Smooth muscle cell (in vitro differentiated cells): ENCODE results near the gene MAPK8IP3. TPM values are rescaled to one million over a fixed set of nuclear protein-coding genes. Genes with fewer than 3 reads are reported as not detected.
A peak's percentile ranks its signal among the peaks of the same experiment; 100 is the strongest.
"Not testable (repeated sequence)": the region's sequence is repeated elsewhere in the genome, so short reads cannot be mapped to it uniquely, and the experiment has no call there.

Experiments used
- DNase-seq: peaks from one replicate; lab custom pipeline; 2025; ENCODE audit not compliant: unreplicated experiment; lab: John Stamatoyannopoulos, UW
- H2AFZ ChIP-seq: fragments of 200-600 bp; sonication (generic); 2 replicates; pipeline ENCODE4 v1.6.0; 2016; ENCODE audit warnings: antibody characterized with exemption, low read depth, mild to moderate bottlenecking
- H3F3A ChIP-seq: fragments of 200-600 bp; sonication (generic); 2 replicates; pipeline ENCODE4 v1.6.0; 2017; ENCODE audit warnings: antibody characterized with exemption, low read depth
- H3K27ac ChIP-seq: fragments of 200-600 bp; sonication (generic); 2 replicates; pipeline ENCODE4 v1.5.1; 2016; ENCODE audit warnings: low read depth, mild to moderate bottlenecking
- H3K27me3 ChIP-seq: fragments of 200-600 bp; sonication (generic); 2 replicates; pipeline ENCODE4 v1.6.1; 2016; ENCODE audit warnings: low read depth, mild to moderate bottlenecking
- H3K36me3 ChIP-seq: fragments of 200-600 bp; sonication (generic); 2 replicates; pipeline ENCODE4 v1.5.1; 2016; ENCODE audit warnings: low read depth
- H3K4me1 ChIP-seq: fragments of 200-600 bp; sonication (generic); 2 replicates; pipeline ENCODE4 v1.5.1; 2016; ENCODE audit warnings: low read depth
- H3K4me2 ChIP-seq: fragments of 200-600 bp; sonication (generic); 2 replicates; pipeline ENCODE4 v1.6.0; 2016; ENCODE audit warnings: mild to moderate bottlenecking
- H3K4me3 ChIP-seq: fragments of 200-600 bp; sonication (generic); 2 replicates; pipeline ENCODE4 v1.5.1; 2016; ENCODE audit warnings: mild to moderate bottlenecking
- H3K79me2 ChIP-seq: fragments of 200-600 bp; sonication (generic); 2 replicates; pipeline ENCODE4 v1.6.0; 2016; ENCODE audit warnings: low read depth, mild to moderate bottlenecking
- H3K9ac ChIP-seq: fragments of 200-600 bp; sonication (generic); 2 replicates; pipeline ENCODE4 v1.6.0; 2016; ENCODE audit warnings: low read depth
- H3K9me3 ChIP-seq: fragments of 200-600 bp; sonication (generic); replicated peaks from 2 replicates; pipeline ENCODE4 v1.5.1; 2016; ENCODE audit warnings: low read depth
- H4K20me1 ChIP-seq: fragments of 200-600 bp; sonication (generic); 2 replicates; pipeline ENCODE4 v1.6.0; 2016; ENCODE audit warnings: low read depth
- CTCF ChIP-seq: fragments of 200-600 bp; sonication (generic); IDR thresholded peaks from 2 replicates; pipeline ENCODE4 v1.5.1; 2017; ENCODE audit warnings: borderline replicate concordance, mild to moderate bottlenecking, antibody characterized with exemption; ENCODE audit not compliant: insufficient read depth, poor library complexity, severe bottlenecking
- WGBS: methylation state at CpG from one replicate; pipeline ENCODE4 v1.1.7; 2016; ENCODE audit warnings: low lambda C conversion rate; 5-methylcytosine and 5-hydroxymethylcytosine counted together
- polyA plus RNA-seq: library from polyadenylated mRNA; unstranded; fragments of >200 nt; fragmentation: Nextera tagmentation; extraction: Ambion mirVana; gene quantifications from 2 replicates; pipeline ENCODE4 v1.2.1, GENCODE V29; 2016
- total RNA-seq: library from RNA; depleted of rRNA; stranded (reverse); fragments of >200 nt; gene quantifications from 2 replicates; pipeline ENCODE4 v1.2.3, GENCODE V29; 2014

MAPK8IP3 gene
- total and polyA plus RNA-seq, 2 experiments from 2014 or later: 43.6 to 47.8 TPM

GRCh38 chr16:1715220-1715619 lies 9.2 kb downstream of the MAPK8IP3 start:
- Histone ChIP-seq H3K9ac (no peak overlapping the region), H3K27me3 (no peaks in the 10 kb centered on the region), H3K4me2 (no peak overlapping the region), H2AFZ (no peak overlapping the region), H3K9me3 (no peaks in the 10 kb centered on the region), H3K36me3 (no peaks in the 10 kb centered on the region), H4K20me1 (peaks cover 100% of the 10 kb centered on the region), H3K4me3 (no peak overlapping the region), H3K79me2 (peaks cover 99% of the 10 kb centered on the region), H3K27ac (no peak overlapping the region), H3K4me1 (no peaks in the 10 kb centered on the region), H3F3A (no peaks in the 10 kb centered on the region)
- 94% methylated on average over 12 of the region's 12 CpGs for WGBS
- no peak for DNase-seq
- TF ChIP-seq CTCF: no peak

GRCh38 chr16:1718236-1718635 lies 12.2 kb downstream of the MAPK8IP3 start:
- H3K9ac ChIP-seq, H3K4me3 ChIP-seq, H3K4me2 ChIP-seq, H3K36me3 ChIP-seq, H3K27me3 ChIP-seq, H2AFZ ChIP-seq, DNase-seq, H3K27ac ChIP-seq, H3K9me3 ChIP-seq, H3K4me1 ChIP-seq, H3F3A ChIP-seq: not testable (repeated sequence)
- Histone ChIP-seq H3K79me2 (peaks cover 91% of the 10 kb centered on the region), H4K20me1 (peaks cover 96% of the 10 kb centered on the region)
- WGBS: 84% methylated on average over 10 of the region's 10 CpGs

GRCh38 chr16:1719559-1720229 lies 13.7 kb downstream of the MAPK8IP3 start:
- not testable (repeated sequence) for H3K4me2 ChIP-seq, H3K27ac ChIP-seq, H3K9me3 ChIP-seq, H3K27me3 ChIP-seq, DNase-seq, H3K36me3 ChIP-seq, H3K9ac ChIP-seq, H3F3A ChIP-seq, H2AFZ ChIP-seq, H3K4me3 ChIP-seq, H3K4me1 ChIP-seq
- WGBS: 92% methylated on average over 12 of the region's 12 CpGs
- H4K20me1 ChIP-seq: peaks cover 93% of the 10 kb centered on the region
- H3K79me2 ChIP-seq: peaks cover 90% of the 10 kb centered on the region

- H3K79me2 ChIP-seq: peaks cover 82% of the 10 kb centered on the region
- no peak for DNase-seq
- no peaks in the 10 kb centered on the region for H3K9me3 ChIP-seq
- H3K4me1 ChIP-seq: no peaks in the 10 kb centered on the region
- peaks cover 84% of the 10 kb centered on the region for H4K20me1 ChIP-seq
- no peak overlapping the region for H3K4me3 ChIP-seq
- H3K9ac ChIP-seq: no peak overlapping the region
- no peak for TF ChIP-seq CTCF
- peak overlapping the region; percentile 89 for H3K27ac ChIP-seq
- 88% methylated on average over 9 of the region's 9 CpGs for WGBS
- no peaks in the 10 kb centered on the region for H3F3A ChIP-seq
- H2AFZ ChIP-seq: no peak overlapping the region
- no peaks in the 10 kb centered on the region for H3K27me3 ChIP-seq
- H3K4me2 ChIP-seq: no peak overlapping the region
- H3K36me3 ChIP-seq: no peaks in the 10 kb centered on the region
Measured at GRCh38 chr16:1721372-1721771, 15.4 kb downstream of the MAPK8IP3 start.
